Mononuclear cell (primary cell): Measurements from ENCODE around the gene KRT37. TPM values are rescaled to one million over a fixed set of nuclear protein-coding genes. Genes with fewer than 3 reads are reported as not detected.
"Not testable (repeated sequence)": the region's sequence is repeated elsewhere in the genome, so short reads cannot be mapped to it uniquely, and the experiment has no call there.

Experiments used
- H3K27me3 ChIP-seq: 2 replicates; pipeline ENCODE4 v1.6.0; 2011; ENCODE audit warnings: low read length, control low read depth; ENCODE audit not compliant: insufficient read depth
- H3K4me1 ChIP-seq: 2 replicates; pipeline ENCODE4 v1.5.1; 2011; ENCODE audit warnings: mild to moderate bottlenecking, low read length, control low read depth; ENCODE audit not compliant: insufficient read depth
- H3K4me3 ChIP-seq: 2 replicates; pipeline ENCODE4 v1.5.1; 2011; ENCODE audit warnings: mild to moderate bottlenecking, low read length, moderate library complexity
- H3K9me3 ChIP-seq: 2 replicates; pipeline ENCODE4 v1.5.1; 2011; ENCODE audit warnings: low read depth, mild to moderate bottlenecking, control low read depth, low read length
- total RNA-seq: library from RNA; depleted of rRNA; stranded (reverse); fragments of >200 nt; gene quantifications from one replicate; pipeline ENCODE4 v1.2.3, GENCODE V29; 2012

The KRT37 gene
- total RNA-seq, 1 donor: not detected

GRCh38 chr17:41403404-41404023, 20.9 kb downstream of the KRT37 start:
- no peaks in the 10 kb centered on the region for H3K9me3 ChIP-seq
- no peak overlapping the region for H3K4me3 ChIP-seq
- H3K4me1 ChIP-seq: no peaks in the 10 kb centered on the region
- no peaks in the 10 kb centered on the region for H3K27me3 ChIP-seq

DNA sequence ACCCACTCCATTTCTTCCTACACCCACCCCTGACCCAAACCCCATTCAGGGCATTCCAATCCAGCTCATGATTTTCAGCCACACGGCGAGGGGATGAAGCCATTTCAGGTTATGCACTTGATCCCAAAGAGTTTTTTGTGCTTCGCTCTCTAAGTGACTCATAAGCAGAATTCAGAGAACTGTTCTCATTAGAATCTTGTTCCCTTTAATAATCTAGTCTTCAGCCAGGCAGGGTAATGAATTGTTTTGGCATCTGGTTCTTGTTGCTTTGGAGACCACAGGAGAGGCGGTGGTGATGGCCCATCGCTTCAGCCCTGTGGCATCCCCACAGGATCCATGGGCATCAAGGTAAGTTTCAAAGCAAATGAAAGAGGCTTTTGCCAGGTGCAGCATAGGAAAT, 22.2 kb downstream of the KRT37 start:
- Histone ChIP-seq H3K9me3 (no peaks in the 10 kb centered on the region), H3K4me1 (no peaks in the 10 kb centered on the region)

DNA sequence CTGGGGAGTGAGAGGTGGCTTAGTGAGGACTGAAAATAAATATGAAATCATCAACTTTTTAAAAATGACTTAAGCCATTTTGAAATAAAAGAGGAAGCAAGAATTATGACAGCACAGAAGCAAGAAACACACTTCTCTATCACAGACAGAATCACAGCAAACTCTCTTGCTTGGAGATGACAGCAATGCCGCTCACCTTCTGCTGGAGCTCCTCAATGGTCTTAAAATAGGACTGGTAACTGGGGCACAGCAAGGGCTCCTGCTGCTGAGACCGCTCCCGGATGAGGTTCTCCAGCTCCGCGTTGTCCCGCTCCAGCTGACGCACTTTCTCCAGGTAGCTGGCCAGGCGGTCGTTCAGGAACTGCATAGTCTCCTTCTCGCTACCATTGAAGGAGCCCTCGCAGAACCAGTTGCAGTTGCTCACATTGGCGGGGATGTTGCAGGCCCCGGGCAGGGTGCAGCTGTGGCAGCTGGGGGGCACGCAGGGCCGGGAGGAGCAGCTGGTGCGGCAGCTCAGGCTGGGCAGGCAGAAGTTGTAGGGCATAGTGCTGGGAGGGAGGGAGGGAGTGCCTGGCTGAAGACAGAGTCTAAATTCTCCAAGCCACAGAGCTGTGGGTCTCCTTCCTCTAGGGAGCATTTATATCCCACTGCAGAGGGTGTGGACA, 27.3 kb downstream of the KRT37 start, which contains the start of gene KRT31:
KRT31 (minus strand) TSS at position 613 of the 665 bp plus-strand sequence; CDS start at position 544, 69 bp downstream.
- H3K27me3 ChIP-seq: no peaks in the 10 kb centered on the region
- no peaks in the 10 kb centered on the region for H3K9me3 ChIP-seq
- H3K4me1 ChIP-seq: no peaks in the 10 kb centered on the region
- H3K4me3 ChIP-seq: no peak within 1 kb of the TSS

More for the DNA sequence above, 22.2 kb downstream of the KRT37 start:
- no peak overlapping the region for H3K4me3 ChIP-seq
- H3K27me3 ChIP-seq: no peaks in the 10 kb centered on the region

DNA sequence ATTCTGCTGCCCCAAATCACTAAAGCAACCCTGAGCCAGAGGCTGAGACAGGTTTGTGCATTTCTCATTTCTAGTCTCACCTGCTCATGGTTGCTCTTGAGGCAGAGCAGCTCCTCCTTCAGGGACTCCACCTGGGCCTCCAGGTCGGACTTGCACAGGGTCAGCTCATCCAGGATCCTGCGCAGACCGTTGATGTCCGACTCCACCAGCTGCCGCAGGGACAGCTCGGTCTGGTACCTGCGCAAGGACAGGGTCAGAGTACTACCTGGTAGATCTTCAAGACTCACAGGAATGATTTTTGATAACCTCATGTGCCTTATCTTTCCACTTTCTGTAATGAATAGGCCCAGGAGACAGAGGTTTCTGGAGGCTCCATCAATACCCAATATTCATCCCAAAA, 28.0 kb downstream of the KRT37 start:
- Histone ChIP-seq H3K4me1 (no peaks in the 10 kb centered on the region), H3K4me3 (no peak overlapping the region), H3K9me3 (no peaks in the 10 kb centered on the region), H3K27me3 (no peaks in the 10 kb centered on the region)

GRCh38 chr17:41395611-41396010, 28.8 kb downstream of the KRT37 start:
- Histone ChIP-seq H3K4me1 (no peaks in the 10 kb centered on the region), H3K4me3 (no peak overlapping the region), H3K9me3 (no peaks in the 10 kb centered on the region), H3K27me3 (no peaks in the 10 kb centered on the region)

- not testable (repeated sequence) for H3K4me1 ChIP-seq, H3K9me3 ChIP-seq, H3K27me3 ChIP-seq, H3K4me3 ChIP-seq
Observed at GRCh38 chr17:41395044-41395443, 29.3 kb downstream of the KRT37 start.

DNA sequence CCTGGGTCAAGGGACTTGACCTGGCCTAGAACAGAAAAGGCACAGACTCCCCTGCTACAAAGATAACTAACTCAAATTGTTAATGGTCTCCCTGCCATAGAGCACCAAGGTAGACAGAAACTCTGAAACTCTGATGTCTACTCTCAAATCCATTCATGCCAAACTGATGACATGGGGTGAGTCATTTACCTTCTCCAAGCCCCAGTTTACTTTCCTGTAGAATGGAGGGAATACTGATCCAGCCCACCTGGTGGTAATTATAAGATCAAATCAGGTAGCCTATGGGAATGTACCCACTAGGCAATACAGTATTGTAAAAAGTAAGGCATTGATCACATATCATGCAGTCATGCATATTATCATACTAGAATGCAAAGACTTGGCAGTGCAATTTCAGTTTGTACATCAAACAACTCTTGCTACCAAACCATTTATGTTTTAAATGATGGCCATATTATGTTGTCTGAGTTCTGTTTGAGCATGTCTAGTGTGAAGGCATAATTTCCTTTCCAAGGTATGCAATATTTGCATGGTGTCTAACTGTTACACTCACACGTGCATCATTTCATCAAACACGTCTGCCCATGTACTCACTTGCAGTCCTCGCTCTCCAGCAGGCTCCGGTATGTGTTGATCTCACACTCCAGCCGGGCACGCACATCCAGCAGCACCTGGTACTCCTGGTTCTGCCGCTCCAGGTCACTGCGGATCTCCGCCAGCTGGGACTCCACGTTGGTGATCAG, 30.0 kb downstream of the KRT37 start:
- no peak overlapping the region for H3K4me3 ChIP-seq
- H3K9me3 ChIP-seq: no peaks in the 10 kb centered on the region
- no peaks in the 10 kb centered on the region for H3K27me3 ChIP-seq
- H3K4me1 ChIP-seq: no peaks in the 10 kb centered on the region

- Histone ChIP-seq H3K9me3 (no peaks in the 10 kb centered on the region), H3K27me3 (no peaks in the 10 kb centered on the region), H3K4me3 (no peak overlapping the region), H3K4me1 (no peaks in the 10 kb centered on the region)
Observed at GRCh38 chr17:41393826-41394225, 30.6 kb downstream of the KRT37 start.

- H3K27me3 ChIP-seq: peaks cover 3% of the 10 kb centered on the region
- H3K4me3 ChIP-seq: no peak overlapping the region
- no peaks in the 10 kb centered on the region for H3K4me1 ChIP-seq
- H3K9me3 ChIP-seq: no peaks in the 10 kb centered on the region
Observed at GRCh38 chr17:41393294-41393693, 31.1 kb downstream of the KRT37 start.

- Histone ChIP-seq H3K27me3 (peaks cover 4% of the 10 kb centered on the region), H3K4me1 (no peaks in the 10 kb centered on the region), H3K9me3 (no peaks in the 10 kb centered on the region), H3K4me3 (no peak overlapping the region)
Observed at GRCh38 chr17:41392278-41392677, 32.1 kb downstream of the KRT37 start.

GRCh38 chr17:41391535-41391934, 32.9 kb downstream of the KRT37 start:
- peaks cover 4% of the 10 kb centered on the region for H3K27me3 ChIP-seq
- no peaks in the 10 kb centered on the region for H3K4me1 ChIP-seq
- H3K4me3 ChIP-seq: no peak overlapping the region
- H3K9me3 ChIP-seq: peaks cover 7% of the 10 kb centered on the region

- H3K27me3 ChIP-seq: peaks cover 4% of the 10 kb centered on the region
- no peaks in the 10 kb centered on the region for H3K4me1 ChIP-seq
- peaks cover 12% of the 10 kb centered on the region for H3K9me3 ChIP-seq
- H3K4me3 ChIP-seq: no peak overlapping the region
Observed at GRCh38 chr17:41390411-41390938, 33.9 kb downstream of the KRT37 start.

- no peak overlapping the region for H3K4me3 ChIP-seq
- H3K9me3 ChIP-seq: peaks cover 12% of the 10 kb centered on the region
- peaks cover 4% of the 10 kb centered on the region for H3K27me3 ChIP-seq
- no peaks in the 10 kb centered on the region for H3K4me1 ChIP-seq
Observed at GRCh38 chr17:41387670-41388069, 36.7 kb downstream of the KRT37 start.

- Histone ChIP-seq H3K4me1 (no peaks in the 10 kb centered on the region), H3K9me3 (peaks cover 12% of the 10 kb centered on the region), H3K4me3 (no peak overlapping the region), H3K27me3 (peaks cover 4% of the 10 kb centered on the region)
Observed at GRCh38 chr17:41386227-41386626, 38.2 kb downstream of the KRT37 start.

GRCh38 chr17:41383690-41384089, 40.7 kb downstream of the KRT37 start:
- Histone ChIP-seq H3K9me3 (peaks cover 12% of the 10 kb centered on the region), H3K27me3 (peaks cover 4% of the 10 kb centered on the region), H3K4me1 (no peaks in the 10 kb centered on the region), H3K4me3 (no peak overlapping the region)
